HPDE6-E6E7 (cell line): ENCODE data around the gene SLF1.
A peak's percentile ranks its signal among the peaks of the same experiment; 100 is the strongest.
"Not testable (repeated sequence)": the region's sequence is repeated elsewhere in the genome, so short reads cannot be mapped to it uniquely, and the experiment has no call there.

Experiments used
- DNase-seq: peaks from one replicate; pipeline ENCODE4 v3.0.0; 2011; ENCODE audit warnings: missing footprints; ENCODE audit errors: extremely low spot score

The SLF1 gene

GRCh38 chr5:94618493-94619328, at the start of gene SLF1, which contains the start of gene KIAA0825:
SLF1 (plus strand) TSS chr5:94618669; CDS start chr5:94628811, 10,142 bp downstream.
KIAA0825 (minus strand) TSS chr5:94618604; CDS start chr5:94537126, 81,478 bp downstream.
- peak; percentile 90 for DNase-seq

DNA sequence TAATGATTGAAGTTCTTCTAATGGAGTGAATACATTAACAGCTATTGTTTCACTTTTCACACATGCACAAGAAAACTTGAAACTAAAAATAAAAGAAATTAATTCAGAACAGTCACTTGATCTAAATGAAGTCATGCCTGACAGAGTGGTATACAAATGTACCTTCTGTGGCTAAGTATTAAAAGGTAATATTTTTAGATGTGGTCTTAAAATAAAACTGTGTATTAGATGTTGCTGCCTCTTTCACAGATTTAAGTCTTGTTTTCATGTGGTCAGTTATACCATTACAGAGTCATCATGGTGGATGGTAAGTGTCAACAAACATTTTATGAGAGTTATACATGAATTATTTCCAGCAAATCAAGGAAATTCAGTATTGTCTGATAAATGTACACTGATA, 47.1 kb upstream of the SLF1 start:
- no peak for DNase-seq

DNA sequence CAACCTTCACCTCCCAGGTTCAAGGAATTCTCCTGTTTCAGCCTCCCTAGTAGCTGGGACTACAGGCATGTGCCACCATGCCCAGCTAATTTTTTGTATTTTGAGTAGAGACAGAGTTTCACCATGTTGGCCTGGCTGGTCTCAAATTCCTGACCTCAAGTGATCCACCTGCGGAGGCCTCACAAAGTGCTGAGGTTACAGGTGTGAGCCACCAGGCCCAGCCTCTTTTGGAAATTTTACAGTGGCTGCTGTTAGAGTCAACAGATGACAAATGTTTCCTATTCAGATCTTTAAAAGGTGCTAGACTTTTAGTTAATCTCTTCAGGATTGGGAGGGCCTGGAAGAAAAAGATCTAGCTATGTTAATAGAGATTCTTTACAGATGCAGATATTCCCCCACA, 45.1 kb upstream of the SLF1 start:
- DNase-seq = not testable (repeated sequence)

- DNase-seq = no peak
Observed at GRCh38 chr5:94575196-94575595, 43.3 kb upstream of the SLF1 start.

GRCh38 chr5:94577466-94578245, 40.8 kb upstream of the SLF1 start:
- no peak for DNase-seq

DNA sequence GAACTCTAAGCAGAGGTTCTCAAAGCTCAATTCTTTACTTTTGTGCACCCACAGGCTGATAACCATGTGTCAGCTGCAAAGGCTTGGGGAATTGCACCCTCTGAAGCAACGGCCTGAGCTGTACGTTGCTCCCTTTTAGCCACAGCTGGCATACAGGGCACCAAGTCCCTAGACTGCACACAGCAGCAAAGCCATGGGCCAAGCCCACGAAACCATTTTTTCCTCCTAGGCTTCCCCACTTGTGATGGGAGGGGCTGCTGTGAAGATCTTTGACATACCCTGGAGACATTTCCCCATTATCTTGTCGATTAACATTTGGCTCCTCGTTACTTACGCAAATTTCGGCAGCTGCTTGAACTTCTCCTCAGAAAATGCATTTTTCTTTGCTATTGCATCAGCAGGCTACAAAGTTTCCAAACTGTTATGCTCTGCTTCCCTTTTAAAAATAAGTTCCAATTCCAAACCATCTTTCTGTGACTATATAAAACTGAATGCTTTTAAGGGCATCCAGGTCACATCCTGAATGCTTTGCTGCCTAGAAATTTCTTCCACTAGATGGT, 23.1 kb upstream of the SLF1 start:
- DNase-seq = no peak

GRCh38 chr5:94613583-94613982, 4.9 kb upstream of the SLF1 start:
- no peak for DNase-seq

DNA sequence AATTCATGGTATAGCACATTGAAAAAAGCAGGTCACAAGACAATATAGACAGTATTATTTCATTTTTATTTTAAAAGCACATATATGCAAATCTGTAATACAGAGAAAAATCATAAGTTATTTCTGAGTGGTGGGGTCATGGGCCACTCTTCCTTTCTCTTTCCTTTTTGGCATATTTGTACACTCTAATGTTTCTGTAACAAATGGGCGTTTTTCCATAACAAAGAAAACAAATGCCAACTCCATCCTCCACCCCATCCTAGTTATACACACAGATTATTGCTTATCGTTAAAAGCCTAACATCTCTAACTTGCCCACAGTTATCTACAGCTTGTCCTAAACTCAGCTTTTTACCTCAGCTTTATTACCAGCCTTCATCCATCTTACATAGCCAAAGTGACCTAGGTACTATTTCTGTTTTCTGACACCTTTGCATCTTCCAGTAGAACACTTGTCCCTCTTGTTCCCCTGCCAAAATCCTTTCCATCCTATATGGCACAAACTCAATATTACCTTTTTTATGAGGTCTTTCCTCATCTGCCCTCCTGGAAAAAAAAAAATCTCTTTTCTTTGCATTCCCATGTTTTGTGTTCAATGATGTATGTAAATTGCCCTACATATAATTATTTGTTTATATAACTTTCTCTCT, 4.2 kb upstream of the SLF1 start:
- no peak for DNase-seq

- no peak for DNase-seq
Observed at GRCh38 chr5:94615862-94616261, 2.6 kb upstream of the SLF1 start.

DNA sequence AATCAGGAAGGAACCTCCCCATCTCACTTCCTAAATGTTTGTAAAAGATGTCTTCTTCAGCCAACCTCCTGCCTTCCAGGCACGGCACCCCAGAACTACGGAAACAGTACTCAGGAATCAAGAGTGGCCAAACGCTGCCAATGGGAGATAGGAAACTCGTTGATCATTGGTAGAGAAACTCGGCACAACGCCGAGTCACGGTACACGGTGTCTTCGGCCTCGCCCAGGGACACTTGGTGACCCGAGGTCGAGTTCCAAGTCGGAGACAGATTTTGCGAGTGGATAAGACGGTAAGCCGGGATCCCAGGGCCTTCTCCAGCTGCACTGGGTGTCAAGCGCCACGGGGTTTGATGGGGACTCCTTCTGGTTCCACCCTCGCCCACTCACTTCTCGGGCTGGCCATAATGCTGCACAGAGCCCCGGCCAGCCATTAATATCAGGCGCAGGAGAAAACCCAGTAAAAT, 408 bp upstream of the SLF1 start:
- peak; percentile 36 for DNase-seq

- no peak for DNase-seq
Observed at GRCh38 chr5:94620256-94620655, 1.8 kb downstream of the SLF1 start.

GRCh38 chr5:94621763-94622162, 3.3 kb downstream of the SLF1 start:
- DNase-seq = no peak

DNA sequence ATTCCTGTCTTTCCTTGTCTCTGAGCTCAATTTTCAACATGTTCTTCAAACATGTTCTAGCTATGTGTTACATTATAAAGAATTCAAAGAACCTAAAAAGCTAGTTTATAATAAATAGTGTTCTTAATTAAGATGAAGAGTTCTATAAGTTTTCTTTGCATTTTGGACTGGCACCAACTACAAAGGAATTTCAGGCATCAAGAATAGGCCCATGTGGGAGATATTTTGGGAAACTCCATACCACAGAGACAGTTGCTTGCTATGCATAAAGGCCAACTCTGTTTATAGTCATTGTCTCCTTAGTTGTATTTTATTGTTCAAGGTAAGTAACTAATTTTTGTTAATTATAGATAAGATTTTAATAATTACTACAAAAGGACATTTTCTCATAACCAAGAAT, 4.5 kb downstream of the SLF1 start:
- no peak for DNase-seq

GRCh38 chr5:94623877-94624276, 5.4 kb downstream of the SLF1 start:
- no peak for DNase-seq

DNA sequence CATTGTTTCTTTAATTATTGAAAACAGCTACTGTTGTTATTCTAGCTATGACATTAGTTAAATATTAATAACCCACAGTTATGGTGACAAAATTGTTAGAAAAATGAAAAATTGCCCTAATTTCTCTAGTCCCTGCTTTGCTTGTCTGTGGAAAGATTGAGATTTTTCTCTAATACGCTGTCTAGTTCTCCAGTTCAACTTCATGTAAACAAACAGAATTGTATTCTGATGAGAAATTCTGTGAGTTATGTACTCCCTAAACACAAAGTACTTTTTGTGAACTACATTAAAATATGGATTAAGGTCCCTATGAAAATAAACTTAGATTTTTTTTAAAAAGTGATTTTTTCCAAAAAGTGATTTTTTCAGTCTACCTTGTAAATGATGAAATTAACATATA, 8.7 kb downstream of the SLF1 start:
- no peak for DNase-seq

GRCh38 chr5:94632024-94632423, 13.6 kb downstream of the SLF1 start:
- DNase-seq = no peak

DNA sequence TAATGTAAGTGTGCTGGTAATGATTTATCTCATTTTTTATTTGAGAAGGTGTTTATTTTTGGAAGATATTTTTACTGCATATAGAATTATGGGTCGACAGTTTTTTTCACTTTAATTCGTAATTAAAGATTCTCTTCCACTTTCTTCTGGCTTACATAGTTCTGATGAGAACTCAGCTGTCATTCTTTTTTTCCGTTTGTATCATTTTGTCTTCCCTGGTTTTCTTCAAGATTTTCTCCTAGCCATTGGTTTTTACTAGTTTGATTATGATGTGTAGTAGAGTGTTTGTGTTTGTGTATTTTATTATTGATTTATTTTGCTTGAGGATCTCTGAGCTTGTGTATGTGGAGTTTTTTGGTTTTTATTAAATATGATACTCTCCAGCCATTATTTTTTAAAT, 21.7 kb downstream of the SLF1 start:
- no peak for DNase-seq

DNA sequence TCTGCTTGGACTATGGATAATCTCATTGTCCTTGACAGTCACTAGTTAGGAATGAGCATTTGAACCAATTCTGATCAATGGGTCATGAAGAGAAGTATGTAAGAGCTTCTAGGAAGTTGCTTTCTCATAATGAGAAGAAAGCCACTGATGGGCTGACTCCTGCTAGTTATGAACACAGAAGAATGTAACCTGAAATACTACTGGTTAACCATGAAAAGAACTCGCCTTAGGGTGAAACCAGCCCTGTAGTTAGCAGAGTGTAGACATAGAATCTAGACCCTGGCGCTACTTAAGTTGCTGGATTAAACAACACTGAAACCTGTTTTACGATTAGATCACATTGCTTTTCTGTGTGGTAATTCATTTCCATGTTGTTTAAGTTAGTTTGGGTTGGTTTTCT, 26.6 kb downstream of the SLF1 start:
- no peak for DNase-seq

- no peak for DNase-seq
Observed at GRCh38 chr5:94646758-94647157, 28.3 kb downstream of the SLF1 start.

DNA sequence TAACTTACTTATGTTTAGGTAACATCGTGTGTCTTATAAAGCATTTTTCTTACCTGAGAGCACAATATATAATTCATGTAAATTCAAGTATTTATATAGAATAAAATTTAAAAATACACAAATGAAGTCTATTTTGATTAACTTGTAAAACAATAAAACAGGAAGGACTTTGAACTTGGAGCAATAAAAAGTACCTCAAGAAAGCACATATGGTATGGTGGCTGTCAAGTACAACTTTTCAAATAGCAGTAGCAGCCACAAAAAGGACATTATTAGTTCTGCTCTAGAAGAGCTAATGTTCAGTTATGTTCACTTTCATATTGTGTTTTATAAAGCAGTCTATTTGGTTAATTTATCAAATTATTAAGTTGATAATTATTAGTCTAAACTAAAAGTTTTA, 31.4 kb downstream of the SLF1 start:
- no peak for DNase-seq

GRCh38 chr5:94658272-94658671, 39.8 kb downstream of the SLF1 start:
- DNase-seq = no peak

DNA sequence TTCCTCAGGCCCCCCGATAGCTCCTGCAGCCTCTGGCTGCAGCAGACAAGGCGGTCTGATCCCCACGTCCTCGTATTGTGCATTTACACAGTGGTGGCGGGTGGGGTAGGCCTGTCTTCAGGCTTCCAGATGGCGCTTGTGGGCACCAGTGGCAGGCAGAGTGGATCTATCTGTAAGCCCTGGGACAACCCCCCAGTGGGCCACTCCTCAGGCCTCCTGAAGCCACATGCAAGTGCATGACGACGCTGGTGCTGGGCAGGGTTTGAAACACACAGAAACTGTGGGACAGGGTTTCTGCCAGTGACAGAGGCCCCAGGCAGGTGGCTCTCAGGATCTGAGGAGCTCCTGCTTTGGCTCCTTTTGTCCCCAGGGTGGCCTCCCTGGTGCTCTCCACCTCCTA, 42.0 kb downstream of the SLF1 start:
- DNase-seq = no peak
